SU-DHL-6 (cell line): ENCODE results near the gene IL24.

ENCODE experiments used
- H2AFZ ChIP-seq: fragments of 200-600 bp; sonication (generic); 2 replicates; pipeline ENCODE4 v1.6.1; 2014; ENCODE audit warnings: low read depth, mild to moderate bottlenecking, moderate library complexity, mixed read lengths, antibody characterized with exemption, low read length; ENCODE audit not compliant: severe bottlenecking
- H3F3A ChIP-seq: fragments of 200-600 bp; shearing (Covaris generic); 2 replicates; pipeline ENCODE4 v1.6.0; 2016; ENCODE audit warnings: antibody characterized with exemption, mild to moderate bottlenecking; ENCODE audit not compliant: insufficient read depth
- H3K27ac ChIP-seq: fragments of 200-600 bp; sonication (generic); 2 replicates; pipeline ENCODE4 v1.5.1; 2016; ENCODE audit warnings: low read depth, mild to moderate bottlenecking, low read length, moderate library complexity, mixed read lengths
- H3K27me3 ChIP-seq: fragments of 200-600 bp; sonication (generic), shearing (Covaris generic); 2 replicates; pipeline ENCODE4 v1.6.0; 2014; ENCODE audit warnings: mild to moderate bottlenecking, low read length
- H3K36me3 ChIP-seq: fragments of 200-600 bp; sonication (generic); 2 replicates; pipeline ENCODE4 v1.6.1; 2014; ENCODE audit warnings: mild to moderate bottlenecking, low read length, mixed read lengths
- H3K4me2 ChIP-seq: fragments of 300-600, 200-600 bp; shearing (Covaris generic), sonication (generic); 2 replicates; pipeline ENCODE4 v1.6.0; 2014; ENCODE audit warnings: low read length, low read depth, mild to moderate bottlenecking; ENCODE audit not compliant: poor library complexity, severe bottlenecking
- H3K4me3 ChIP-seq: fragments of 200-600 bp; sonication (generic); 2 replicates; pipeline ENCODE4 v1.5.1; 2014; ENCODE audit warnings: antibody characterized with exemption, low read length, mild to moderate bottlenecking, mixed read lengths; ENCODE audit not compliant: insufficient read depth, poor library complexity, severe bottlenecking
- H3K79me2 ChIP-seq: fragments of 200-600 bp; sonication (generic); 2 replicates; pipeline ENCODE4 v1.6.1; 2014; ENCODE audit warnings: mild to moderate bottlenecking, low read length, moderate library complexity; ENCODE audit not compliant: insufficient read depth
- H3K9ac ChIP-seq: fragments of 200-600 bp; sonication (generic); 2 replicates; pipeline ENCODE4 v1.7.0; 2014; ENCODE audit warnings: mild to moderate bottlenecking, low read length
- H3K9me2 ChIP-seq: fragments of 200-600 bp; sonication (generic); replicated peaks from 2 replicates; pipeline ENCODE4 v1.6.1; 2014; ENCODE audit warnings: low read length; ENCODE audit not compliant: insufficient read depth
- H3K9me3 ChIP-seq: fragments of 200-600 bp; sonication (generic); 2 replicates; pipeline ENCODE4 v1.6.1; 2014; ENCODE audit warnings: low read length, mixed read lengths; ENCODE audit not compliant: insufficient read depth
- H4K20me1 ChIP-seq: fragments of 200-600 bp; sonication (generic); 2 replicates; pipeline ENCODE4 v1.6.1; 2014; ENCODE audit warnings: low read depth, mild to moderate bottlenecking, antibody characterized with exemption, low read length, moderate library complexity, mixed read lengths
- EZH2phosphoT487 ChIP-seq: fragments of 200-600 bp; sonication (generic), shearing (Covaris generic); conservative IDR thresholded peaks from 2 replicates; pipeline ENCODE4 v1.6.1; 2018; ENCODE audit warnings: mild to moderate bottlenecking, antibody characterized with exemption, low read length, moderate library complexity, mixed read lengths
- TF ChIP-seq, protein P1 (sequence below): fragments of 200-600 bp; sonication (generic); IDR thresholded peaks from one replicate; pipeline ENCODE4 v1.5.1; 2017; ENCODE audit warnings: antibody characterized with exemption, mild to moderate bottlenecking, low read length, moderate library complexity; ENCODE audit not compliant: insufficient read depth, poor library complexity, severe bottlenecking

Gene IL24

DNA sequence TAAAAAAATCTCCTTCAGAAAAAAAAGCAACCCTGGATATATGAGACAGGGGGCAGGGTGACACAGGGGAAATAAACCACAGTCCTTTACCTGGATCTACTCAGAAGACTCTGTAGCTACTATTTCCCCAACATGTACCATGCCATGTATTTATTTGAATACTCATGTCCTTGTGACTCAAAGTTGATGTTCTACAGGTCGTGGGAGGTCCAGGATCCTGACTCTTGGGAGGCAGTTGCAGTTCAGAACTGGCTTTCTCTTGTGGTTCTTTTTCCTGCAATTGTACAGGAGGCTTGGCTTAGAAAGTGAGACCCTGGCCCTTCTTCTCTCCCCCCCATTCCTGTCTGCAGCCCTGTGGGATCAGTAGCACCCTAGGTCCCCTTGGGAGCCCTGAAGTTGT is 5.8 kb upstream of the IL24 start:
- Histone ChIP-seq H3K27me3 (no peaks in the 10 kb centered on the region), H3K9me2 (no peaks in the 10 kb centered on the region), H3K36me3 (no peaks in the 10 kb centered on the region), H3K9ac (no peak overlapping the region), H3K4me2 (no peak overlapping the region), H3K27ac (no peak overlapping the region), H2AFZ (no peak overlapping the region), H3F3A (no peaks in the 10 kb centered on the region), H3K79me2 (no peaks in the 10 kb centered on the region), H3K4me3 (no peak overlapping the region), H4K20me1 (no peaks in the 10 kb centered on the region), H3K9me3 (no peaks in the 10 kb centered on the region)
- TF ChIP-seq, protein P1, sequence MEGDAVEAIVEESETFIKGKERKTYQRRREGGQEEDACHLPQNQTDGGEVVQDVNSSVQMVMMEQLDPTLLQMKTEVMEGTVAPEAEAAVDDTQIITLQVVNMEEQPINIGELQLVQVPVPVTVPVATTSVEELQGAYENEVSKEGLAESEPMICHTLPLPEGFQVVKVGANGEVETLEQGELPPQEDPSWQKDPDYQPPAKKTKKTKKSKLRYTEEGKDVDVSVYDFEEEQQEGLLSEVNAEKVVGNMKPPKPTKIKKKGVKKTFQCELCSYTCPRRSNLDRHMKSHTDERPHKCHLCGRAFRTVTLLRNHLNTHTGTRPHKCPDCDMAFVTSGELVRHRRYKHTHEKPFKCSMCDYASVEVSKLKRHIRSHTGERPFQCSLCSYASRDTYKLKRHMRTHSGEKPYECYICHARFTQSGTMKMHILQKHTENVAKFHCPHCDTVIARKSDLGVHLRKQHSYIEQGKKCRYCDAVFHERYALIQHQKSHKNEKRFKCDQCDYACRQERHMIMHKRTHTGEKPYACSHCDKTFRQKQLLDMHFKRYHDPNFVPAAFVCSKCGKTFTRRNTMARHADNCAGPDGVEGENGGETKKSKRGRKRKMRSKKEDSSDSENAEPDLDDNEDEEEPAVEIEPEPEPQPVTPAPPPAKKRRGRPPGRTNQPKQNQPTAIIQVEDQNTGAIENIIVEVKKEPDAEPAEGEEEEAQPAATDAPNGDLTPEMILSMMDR: no peak
- TF ChIP-seq EZH2phosphoT487: no peak

DNA sequence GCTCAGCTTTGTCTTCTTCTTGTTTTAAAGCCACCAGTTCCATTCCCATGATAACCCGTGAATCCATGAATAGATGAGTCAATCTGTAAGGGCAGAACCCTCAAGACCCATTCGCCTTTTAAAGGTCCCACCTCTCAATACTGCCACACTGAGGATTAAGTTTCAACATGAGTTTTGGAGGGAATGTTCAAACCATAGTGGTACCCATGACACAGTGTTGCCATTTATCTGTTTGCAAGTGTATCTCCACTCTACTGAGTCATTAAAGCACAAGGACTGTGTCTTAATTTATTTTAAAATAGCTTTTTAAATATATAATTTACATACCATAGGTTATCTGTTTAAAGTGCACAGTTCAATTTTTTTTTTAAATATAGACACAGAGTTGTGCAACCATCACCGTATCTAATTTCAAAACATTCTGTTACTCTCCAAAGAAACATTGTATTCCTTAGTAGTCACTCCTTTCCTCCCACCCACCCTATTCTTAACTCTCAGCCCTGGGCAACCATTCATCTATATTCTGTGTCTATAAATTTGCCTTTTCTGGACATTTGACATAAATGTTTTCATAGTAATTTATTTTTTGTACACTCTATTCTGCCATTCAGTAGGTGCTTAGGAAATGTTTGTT is 4.8 kb upstream of the IL24 start:
- Histone ChIP-seq H3K4me2 (no peak overlapping the region), H4K20me1 (no peaks in the 10 kb centered on the region), H3K36me3 (no peaks in the 10 kb centered on the region), H2AFZ (no peak overlapping the region), H3K27ac (no peak overlapping the region), H3F3A (no peaks in the 10 kb centered on the region), H3K4me3 (no peak overlapping the region), H3K9me3 (no peaks in the 10 kb centered on the region), H3K9ac (no peak overlapping the region), H3K79me2 (no peaks in the 10 kb centered on the region), H3K9me2 (no peaks in the 10 kb centered on the region), H3K27me3 (no peaks in the 10 kb centered on the region)
- TF ChIP-seq, protein P1: no peak
- TF ChIP-seq EZH2phosphoT487: no peak

DNA sequence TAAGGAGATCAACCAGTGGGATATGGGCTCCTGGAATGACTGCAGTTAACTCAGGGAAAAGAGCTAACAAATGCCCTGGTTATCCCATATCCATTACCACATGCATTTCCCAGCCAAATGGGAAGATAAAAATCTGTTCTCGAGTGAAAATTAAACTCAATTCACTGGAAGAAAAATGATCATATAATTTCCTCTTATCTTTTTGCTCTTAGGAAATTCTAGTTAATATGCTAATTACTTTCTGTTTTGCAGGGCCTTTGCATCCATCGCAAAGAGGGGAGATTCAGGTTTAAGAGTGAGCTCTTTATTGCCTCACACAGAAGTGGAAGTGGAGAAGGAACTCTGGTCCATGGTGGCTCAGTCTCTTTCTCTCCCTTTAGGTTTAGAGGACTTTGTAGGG is 3.9 kb upstream of the IL24 start:
- Histone ChIP-seq H3K4me2 (no peak overlapping the region), H3K79me2 (no peaks in the 10 kb centered on the region), H3K27me3 (no peaks in the 10 kb centered on the region), H2AFZ (no peak overlapping the region), H3K9ac (no peak overlapping the region), H3F3A (no peaks in the 10 kb centered on the region), H3K9me2 (no peaks in the 10 kb centered on the region), H3K9me3 (no peaks in the 10 kb centered on the region), H3K36me3 (no peaks in the 10 kb centered on the region), H4K20me1 (no peaks in the 10 kb centered on the region), H3K4me3 (no peak overlapping the region), H3K27ac (no peak overlapping the region)
- no peak for TF ChIP-seq EZH2phosphoT487
- TF ChIP-seq, protein P1: no peak
